NOMO-1 treated with DMSO at 0.1 percent for 48 hours (cell line): ENCODE data around the gene ZNF644.

Source experiments
- DNase-seq: peaks from one replicate; lab custom pipeline; 2025; ENCODE audit not compliant: unreplicated experiment; lab: John Stamatoyannopoulos, UW

Gene ZNF644

GRCh38 chr1:90989302-90989701 is 32.5 kb downstream of the ZNF644 start:
- no peak for DNase-seq

GRCh38 chr1:90987841-90988240 is 34.0 kb downstream of the ZNF644 start:
- DNase-seq = no peak

- peak; percentile 25 for DNase-seq
Measured at GRCh38 chr1:90986953-90987352, 34.9 kb downstream of the ZNF644 start.

GRCh38 chr1:90977522-90977921 is 44.3 kb downstream of the ZNF644 start:
- no peak for DNase-seq

- DNase-seq = no peak
Measured at GRCh38 chr1:90973897-90974798, 47.7 kb downstream of the ZNF644 start.

- no peak for DNase-seq
Measured at GRCh38 chr1:90970208-90970607, 51.6 kb downstream of the ZNF644 start.

- DNase-seq = no peak
Measured at GRCh38 chr1:90969241-90969640, 52.6 kb downstream of the ZNF644 start.

- no peak for DNase-seq
Measured at GRCh38 chr1:90964444-90965035, 57.3 kb downstream of the ZNF644 start.

- DNase-seq = no peak
Measured at GRCh38 chr1:90963651-90964050, 58.2 kb downstream of the ZNF644 start.

- DNase-seq = no peak
Measured at GRCh38 chr1:90963236-90963635, 58.6 kb downstream of the ZNF644 start.

- peak; percentile 58 for DNase-seq
Measured at GRCh38 chr1:90959352-90960206, 62.3 kb downstream of the ZNF644 start.

GRCh38 chr1:90957497-90957896 is 64.3 kb downstream of the ZNF644 start:
- no peak for DNase-seq

GRCh38 chr1:90955769-90956168 is 66.1 kb downstream of the ZNF644 start:
- no peak for DNase-seq

- DNase-seq = peak; percentile 7
Measured at GRCh38 chr1:90952906-90953305, 68.9 kb downstream of the ZNF644 start.

- DNase-seq = no peak
Measured at GRCh38 chr1:90951009-90951408, 70.8 kb downstream of the ZNF644 start.

- no peak for DNase-seq
Measured at GRCh38 chr1:90948301-90948700, 73.5 kb downstream of the ZNF644 start.

- no peak for DNase-seq
Measured at GRCh38 chr1:90946630-90947029, 75.2 kb downstream of the ZNF644 start.

- no peak for DNase-seq
Measured at GRCh38 chr1:90945287-90945686, 76.5 kb downstream of the ZNF644 start.

- no peak for DNase-seq
Measured at GRCh38 chr1:90943966-90944365, 77.9 kb downstream of the ZNF644 start.

GRCh38 chr1:90940746-90941145 is 81.1 kb downstream of the ZNF644 start:
- DNase-seq = no peak

- no peak for DNase-seq
Measured at GRCh38 chr1:90936731-90937130, 85.1 kb downstream of the ZNF644 start.

- DNase-seq = no peak
Measured at GRCh38 chr1:90936061-90936460, 85.8 kb downstream of the ZNF644 start.
